Adrenal gland (tissue), 12 donors: ENCODE data around the gene LAMTOR1. TPM values are rescaled to one million over a fixed set of nuclear protein-coding genes. Genes with fewer than 3 reads are reported as not detected.
"Not testable (repeated sequence)": the region's sequence is repeated elsewhere in the genome, so short reads cannot be mapped to it uniquely, and the experiment has no call there.

Experiments
- DNase-seq, 7 donors: peaks; one replicate each; pipeline ENCODE4 v3.0.0-alpha.2; 2019 to 2020
- H3K27ac ChIP-seq, 5 donors: fragments of 200-600 bp; sonication (generic) in 4 of 5; 1 replicate in 3 of 5; 2 replicates in 2 of 5; pipeline versions ENCODE4 v1.5.1 to v1.8.0; 2016 to 2020; ENCODE audit warnings: mild to moderate bottlenecking in 1 of 5
- H3K27me3 ChIP-seq: fragments of 200-600 bp; 2 replicates; pipeline ENCODE4 v1.8.0; 2021
- H3K36me3 ChIP-seq, 2 donors: fragments of 200-600 bp; replicated peaks in 1 of 2; 1 replicate in 1 of 2; 2 replicates in 1 of 2; pipeline versions ENCODE4 v1.5.1 to v1.8.0; 2018 to 2022
- H3K4me1 ChIP-seq, 2 donors: fragments of 200-600 bp; replicated peaks in 1 of 2; 1 replicate in 1 of 2; 2 replicates in 1 of 2; pipeline versions ENCODE4 v1.5.1 to v1.8.0; 2018 to 2021
- H3K4me3 ChIP-seq, 4 donors: fragments of 200-600 bp; sonication (generic) in 3 of 4; one replicate each; pipeline ENCODE4 v1.5.1; 2016 to 2018
- H3K9me3 ChIP-seq, 3 donors: fragments of 200-600 bp; sonication (generic) in 1 of 3; replicated peaks in 1 of 3; 1 replicate in 2 of 3; 2 replicates in 1 of 3; pipeline versions ENCODE4 v1.5.1 to v1.8.0; 2016 to 2021
- CTCF ChIP-seq, 6 experiments: fragments of 450-650 bp in 4 of 6; fragments of 200-600 bp in 2 of 6; sonication (generic) in 1 of 6; IDR thresholded peaks; 1 replicate in 5 of 6; 2 replicates in 1 of 6; pipeline versions ENCODE4 v1.5.1 to v1.8.0; 2016 to 2021; ENCODE audit warnings: antibody characterized with exemption in 6 of 6, mild to moderate bottlenecking in 2 of 6, moderate library complexity in 1 of 6
- POLR2A ChIP-seq, 2 donors: fragments of 450-650 bp; IDR thresholded peaks; one replicate each; pipeline ENCODE4 v1.6.1; 2017; ENCODE audit warnings: antibody characterized with exemption in 2 of 2, mild to moderate bottlenecking in 2 of 2, moderate library complexity in 1 of 2
- WGBS, 4 donors: extraction: QIAGEN DNeasy Blood & Tissue Kit in 2 of 4; methylation state at CpG; one replicate each; pipeline versions ENCODE4 v1.1.5 to v1.1.7; 2013 to 2017; 5-methylcytosine and 5-hydroxymethylcytosine counted together
- intact Hi-C, 2 donors: fragments of 100-400 bp; cut with DNase I; formaldehyde crosslinking; loops; one replicate each; pipeline versions ENCODE4 v1.14.1 to v1.15.0; 2022 to 2023
- polyA plus RNA-seq, 3 donors: library from polyadenylated mRNA; stranded (reverse); fragments of 200-250 nt in 2 of 3; fragments of 350-450 nt in 1 of 3; fragmentation: Illumina TruSeq in 1 of 3; extraction: RNeasy Lipid Tissue Mini Kit (QIAGEN cat#74804) in 1 of 3; gene quantifications; one replicate each; pipeline ENCODE4 v1.2.3, GENCODE V29; 2013 to 2014
- total RNA-seq, 9 donors: library from RNA; depleted of rRNA in 4 of 9; stranded (reverse); fragments of >200 nt in 4 of 9; fragments of 120-200 nt in 1 of 9; fragmentation: NEBNext Ultra II Directional in 1 of 9; extraction: Animal tissue kit (Norgen Biotek cat#: 25700) in 1 of 9; gene quantifications; one replicate each; pipeline versions ENCODE4 v1.1.0 to v1.2.4, GENCODE V29; 2013 to 2023
- donor health status: healthy with polysubstance abuse.
- donor health status: Bipolar disorder and iron deficiency.
- donor health status: DM: yes; HTN: yes; CAD: no.
- donor health status: DM: no; HTN: no; CAD: no.
- donor health status: DM: no; HTN: no; CAD: no.
- donor health status: DM: yes; HTN: yes; CAD: no.

LAMTOR1 gene
- total and polyA plus RNA-seq, 12 donors: 86.1 to 297 (median 138) TPM

GRCh38 chr11:72139500-72139899, 36.4 kb upstream of the LAMTOR1 start:
- intact Hi-C loops: no loop called here
- DNase-seq: peak in 1 of 7 donors; percentile 43
- TF ChIP-seq POLR2A (IDR thresholded peaks at IDR 0.05): no peak
- TF ChIP-seq CTCF (IDR thresholded peaks at IDR 0.05): no peak
- Histone ChIP-seq H3K9me3 (no peaks in the 10 kb centered on the region), H3K36me3 (no peaks in the 10 kb centered on the region), H3K4me3 (no peak overlapping the region), H3K4me1 (no peaks in the 10 kb centered on the region), H3K27ac (no peak overlapping the region), H3K27me3 (no peaks in the 10 kb centered on the region)
- WGBS, 4 donors: 89 to 96% (median 91%) methylated on average over 11 of the region's 11 CpGs

GRCh38 chr11:72138821-72139390, 35.8 kb upstream of the LAMTOR1 start:
- no peak for TF ChIP-seq CTCF (IDR thresholded peaks at IDR 0.05)
- no peak for TF ChIP-seq POLR2A (IDR thresholded peaks at IDR 0.05)
- WGBS, 4 donors: 84 to 100% (median 89%) methylated on average over 1 to 12 of the region's 12 CpGs
- DNase-seq: peak in 1 of 7 donors; percentile 25
- no peak overlapping the region for H3K27ac ChIP-seq
- no peaks in the 10 kb centered on the region for H3K9me3 ChIP-seq
- intact Hi-C loops: no loop called here
- no peaks in the 10 kb centered on the region for H3K4me1 ChIP-seq
- no peaks in the 10 kb centered on the region for H3K27me3 ChIP-seq
- H3K4me3 ChIP-seq: no peak overlapping the region
- H3K36me3 ChIP-seq: no peaks in the 10 kb centered on the region

- no peaks in the 10 kb centered on the region for H3K27me3 ChIP-seq
- no peaks in the 10 kb centered on the region for H3K36me3 ChIP-seq
- no peak overlapping the region for H3K27ac ChIP-seq
- peak in 1 of 7 donors; percentile 47 for DNase-seq
- intact Hi-C loops: no loop called here
- H3K4me1 ChIP-seq: no peaks in the 10 kb centered on the region
- H3K9me3 ChIP-seq: no peaks in the 10 kb centered on the region
- no peak for TF ChIP-seq CTCF (IDR thresholded peaks at IDR 0.05)
- no peak for TF ChIP-seq POLR2A (IDR thresholded peaks at IDR 0.05)
- H3K4me3 ChIP-seq: no peak overlapping the region
- 90 to 100% (median 97%) methylated on average over 4 of the region's 4 CpGs for WGBS, 4 donors
These were observed 33.7 kb upstream of the LAMTOR1 start for GRCh38 chr11:72136684-72137262.

- peak in 1 of 7 donors; percentile 21 for DNase-seq
These were observed 33.0 kb upstream of the LAMTOR1 start for GRCh38 chr11:72135891-72136683.

GRCh38 chr11:72135473-72135872, 32.4 kb upstream of the LAMTOR1 start, which contains the start of gene FOLR3:
FOLR3 (plus strand) TSS chr11:72135725; CDS start chr11:72135953, 228 bp downstream.
- peak in 1 of 7 donors; percentile 44 for DNase-seq
- 78 to 84% (median 79%) methylated on average over 4 of the region's 4 CpGs for WGBS, 4 donors
- H3K9me3 ChIP-seq, H3K27me3 ChIP-seq, intact Hi-C loops, H3K27ac ChIP-seq, H3K4me1 ChIP-seq, H3K4me3 ChIP-seq, H3K36me3 ChIP-seq: not testable (repeated sequence)

More at GRCh38 chr11:72135891-72136683, 33.0 kb upstream of the LAMTOR1 start:
- Histone ChIP-seq H3K36me3 (no peaks in the 10 kb centered on the region), H3K27ac (no peak overlapping the region), H3K9me3 (no peaks in the 10 kb centered on the region), H3K4me3 (no peak overlapping the region), H3K4me1 (peaks cover 0 to 3% of the 10 kb centered on the region in 2 donors), H3K27me3 (no peaks in the 10 kb centered on the region)
- intact Hi-C loops: no loop called here
- TF ChIP-seq CTCF (IDR thresholded peaks at IDR 0.05) (no peak), POLR2A (IDR thresholded peaks at IDR 0.05) (no peak)
- WGBS, 4 donors: 86 to 96% (median 93%) methylated on average over 11 to 14 of the region's 14 CpGs
